Right cardiac atrium (tissue), 5 donors: ENCODE results near the gene MTA3. TPM values are rescaled to one million over a fixed set of nuclear protein-coding genes. Genes with fewer than 3 reads are reported as not detected.

Experiments
- ATAC-seq, 2 donors: fragments of 200-7000 bp; cut with Tn5 transposase; one replicate each; pipeline versions ENCODE4 v1.8.0 to v1.9.1; 2020; ENCODE audit warnings: moderate library complexity in 2 of 2, mild to moderate bottlenecking in 1 of 2
- DNase-seq, 3 donors: peaks; one replicate each; pipeline ENCODE4 v3.0.0-alpha.2; 2020
- H3K27ac ChIP-seq: one replicate; pipeline ENCODE4 v1.5.1; 2013; ENCODE audit warnings: mild to moderate bottlenecking, low read length, control low read depth, moderate library complexity
- H3K27me3 ChIP-seq: one replicate; pipeline ENCODE4 v1.6.1; 2013; ENCODE audit not compliant: control insufficient read depth, insufficient read depth
- H3K4me1 ChIP-seq: one replicate; pipeline ENCODE4 v1.6.1; 2013; ENCODE audit warnings: low read length; ENCODE audit not compliant: control insufficient read depth, insufficient read depth
- H3K4me3 ChIP-seq: one replicate; pipeline ENCODE4 v1.5.1; 2013; ENCODE audit warnings: low read length, control low read depth
- H3K9me3 ChIP-seq: one replicate; pipeline ENCODE4 v1.6.1; 2013; ENCODE audit warnings: low read length; ENCODE audit not compliant: control insufficient read depth
- WGBS: extraction: QIAGEN DNeasy Blood & Tissue Kit; methylation state at CpG from one replicate; pipeline ENCODE4 v1.1.7; 2013; 5-methylcytosine and 5-hydroxymethylcytosine counted together
- intact Hi-C, 4 donors: fragments of 100-400 bp; cut with DNase I; formaldehyde crosslinking; loops; one replicate each; pipeline versions ENCODE4 v1.11.0 to v1.14.0; 2022 to 2023
- polyA plus RNA-seq: library from polyadenylated mRNA; stranded (reverse); fragments of 200-250 nt; gene quantifications from one replicate; pipeline ENCODE4 v1.2.3, GENCODE V29; 2013
- total RNA-seq, 4 donors: library from RNA; stranded (reverse); fragmentation: NEBNext Ultra II Directional; extraction: Animal tissue kit (Norgen Biotek cat#: 25700); gene quantifications; one replicate each; pipeline ENCODE4 v1.2.1, GENCODE V29; 2021
- donor health status: healthy with polysubstance abuse.
- donor health status: DM: no; HTN: yes; CAD: no.
- donor health status: DM: no; HTN: no; CAD: no.
- donor health status: DM: no; HTN: yes; CAD: no; lungs with severe emphysema.
- donor health status: DM: yes; HTN: yes; CAD: no.

MTA3 gene
- total and polyA plus RNA-seq, 5 donors: 24.6 to 31.0 (median 27.6) TPM

DNA sequence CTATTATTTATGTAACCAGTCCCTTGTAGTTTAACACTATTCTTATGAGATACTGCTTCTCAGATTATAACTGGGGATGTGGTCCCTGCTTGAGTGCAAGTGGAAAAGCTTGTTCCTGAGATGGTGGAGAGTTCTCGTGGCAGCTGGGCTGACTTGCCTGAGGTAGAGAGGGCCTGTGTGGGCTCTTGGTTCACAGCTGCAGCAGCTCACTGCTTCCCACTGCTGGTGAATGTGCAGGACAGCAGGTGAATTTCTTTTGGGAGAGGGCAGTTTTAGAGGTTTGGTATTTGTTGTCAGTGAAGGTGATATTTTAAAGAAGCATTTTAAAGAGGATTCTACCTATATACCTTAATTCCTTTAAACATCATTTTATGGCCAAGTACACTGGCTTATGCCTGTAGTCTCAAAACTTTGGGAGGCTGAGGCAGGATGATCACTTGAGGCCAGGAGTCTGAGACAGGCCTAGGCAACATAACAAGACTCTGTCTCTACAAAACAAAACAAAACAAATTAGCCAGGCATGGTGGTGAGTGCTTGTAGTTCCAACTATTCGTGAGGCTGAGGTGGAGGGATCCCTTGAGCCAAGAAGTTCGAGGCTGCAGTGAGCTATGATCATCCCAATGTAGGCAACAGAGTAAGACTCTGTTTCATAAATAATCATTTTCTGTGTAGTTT lies 94.8 kb downstream of the MTA3 start:
- Histone ChIP-seq H3K4me3 (no peak overlapping the region), H3K27ac (no peak overlapping the region), H3K9me3 (no peaks in the 10 kb centered on the region), H3K27me3 (no peaks in the 10 kb centered on the region), H3K4me1 (no peaks in the 10 kb centered on the region)
- WGBS: 23% methylated on average over 3 of the region's 3 CpGs
- ATAC-seq (peak; percentile 83 to 88), DNase-seq (peak; percentile 44 to 77 (median 66))
- intact Hi-C loops: loop anchor here (5.0 to 10.0 kb wide), 2 partner anchors 166 to 168 kb away; partner anchors contain the start of gene KCNG3 (in 2 of the 4)

DNA sequence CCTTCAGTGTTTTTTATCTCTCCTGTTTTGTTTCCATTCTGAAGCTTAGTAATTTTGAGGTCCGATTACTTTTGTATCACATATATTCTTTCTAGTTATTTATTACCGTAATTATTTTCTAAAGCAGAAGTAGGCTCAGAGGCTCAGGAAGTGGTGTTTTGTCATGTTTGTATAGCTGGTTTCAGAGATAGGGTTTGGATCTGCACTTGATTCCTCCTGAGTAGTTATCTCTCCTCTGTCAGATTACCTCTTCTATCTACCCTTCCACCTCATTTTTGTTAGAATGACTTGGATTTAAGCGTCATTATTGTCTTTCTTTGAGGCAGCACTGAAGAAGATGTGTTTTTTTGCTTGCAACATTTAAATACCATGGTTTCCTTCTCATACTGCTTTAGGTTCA lies 95.4 kb downstream of the MTA3 start:
- ATAC-seq: peak in 1 of 2 donors; percentile 31
- H3K4me1 ChIP-seq: no peaks in the 10 kb centered on the region
- H3K27ac ChIP-seq: no peak overlapping the region
- no peak for DNase-seq
- H3K4me3 ChIP-seq: no peak overlapping the region
- 83% methylated on average over 3 of the region's 3 CpGs for WGBS
- intact Hi-C loops: loop anchor here (5.0 to 10.0 kb wide), 2 partner anchors 167 to 169 kb away; partner anchors contain the start of gene KCNG3 (in 2 of the 4)
- H3K9me3 ChIP-seq: no peaks in the 10 kb centered on the region
- H3K27me3 ChIP-seq: no peaks in the 10 kb centered on the region

DNA sequence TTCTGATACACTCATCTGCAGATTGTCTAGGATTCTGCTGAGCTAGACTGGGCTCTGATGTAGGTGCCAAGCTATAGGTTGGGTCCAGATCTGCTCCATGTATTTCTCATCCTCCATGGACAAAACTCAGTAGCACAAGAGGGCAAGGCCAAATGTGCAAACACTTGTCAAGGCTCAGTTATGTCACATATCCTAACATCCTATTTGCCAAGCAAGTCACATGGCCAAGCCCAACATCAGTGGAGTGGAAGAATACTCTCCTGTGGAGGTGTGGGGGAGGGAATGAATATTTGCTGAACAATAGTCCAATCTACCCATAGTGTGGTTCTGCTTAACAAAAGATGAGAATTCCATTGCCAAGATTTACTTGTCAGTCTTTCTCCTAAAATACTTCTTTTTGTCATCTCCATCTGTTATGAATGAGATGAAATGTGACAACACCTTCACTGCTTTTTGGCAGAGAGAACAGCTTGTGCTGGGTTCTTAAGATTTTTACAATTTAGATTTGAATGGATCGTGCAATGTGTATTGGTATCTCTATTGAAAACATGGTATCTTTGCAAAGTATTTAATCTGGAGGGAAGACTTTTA lies 105.7 kb downstream of the MTA3 start:
- ATAC-seq (no peak), DNase-seq (no peak)
- WGBS: 97% methylated on average over 1 of the region's 1 CpG
- intact Hi-C loops: no loop called here
- H3K4me3 ChIP-seq: no peak overlapping the region
- no peak overlapping the region for H3K27ac ChIP-seq
- H3K27me3 ChIP-seq: no peaks in the 10 kb centered on the region
- H3K9me3 ChIP-seq: no peaks in the 10 kb centered on the region
- no peaks in the 10 kb centered on the region for H3K4me1 ChIP-seq

DNA sequence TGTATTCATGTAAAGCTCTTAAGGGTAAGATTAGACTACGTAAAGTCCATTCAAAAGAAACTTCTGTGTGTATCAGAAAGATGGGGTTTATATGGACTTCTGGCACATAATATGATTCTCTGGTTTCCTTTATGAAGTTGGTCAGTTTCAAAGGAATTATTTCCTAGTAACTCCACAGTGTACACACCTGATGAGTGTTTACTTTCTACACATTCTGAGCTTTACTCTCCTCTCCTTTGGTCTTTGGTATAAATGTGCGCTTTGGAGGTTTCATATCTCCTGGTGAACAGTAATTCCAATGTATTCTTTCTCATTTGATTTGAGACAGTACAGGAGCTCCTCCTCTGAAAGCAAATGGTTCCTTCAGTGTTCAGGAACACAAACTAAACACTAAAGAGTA lies 107.4 kb downstream of the MTA3 start:
- intact Hi-C loops: no loop called here
- no peaks in the 10 kb centered on the region for H3K27me3 ChIP-seq
- H3K9me3 ChIP-seq: no peaks in the 10 kb centered on the region
- H3K27ac ChIP-seq: no peak overlapping the region
- H3K4me3 ChIP-seq: no peak overlapping the region
- 94% methylated on average over 2 of the region's 2 CpGs for WGBS
- no peaks in the 10 kb centered on the region for H3K4me1 ChIP-seq
- no peak for ATAC-seq
- DNase-seq: no peak

DNA sequence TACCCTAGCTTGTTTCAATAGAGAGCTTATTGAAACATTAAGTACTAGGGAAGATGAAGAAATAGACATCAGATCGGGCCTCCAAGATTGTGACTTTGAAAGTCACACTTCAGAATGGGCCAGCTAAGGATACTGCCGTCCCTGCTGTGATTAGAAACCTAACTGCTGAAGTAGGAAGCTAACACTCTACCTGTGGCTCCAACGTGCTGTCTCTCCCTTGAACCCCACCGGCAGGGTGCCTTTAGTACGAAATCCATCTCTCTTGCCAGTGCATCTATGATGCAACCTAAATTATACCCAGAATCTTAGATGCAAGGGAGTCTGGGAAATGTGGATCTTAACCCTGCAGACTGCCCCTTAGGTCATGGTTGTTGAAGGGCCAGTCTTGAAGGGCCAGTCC lies 116.9 kb downstream of the MTA3 start:
- ATAC-seq: no peak
- no peak for DNase-seq
- Histone ChIP-seq H3K27me3 (no peaks in the 10 kb centered on the region), H3K4me3 (no peak overlapping the region), H3K4me1 (no peaks in the 10 kb centered on the region), H3K9me3 (no peaks in the 10 kb centered on the region), H3K27ac (no peak overlapping the region)
- 90% methylated on average over 5 of the region's 5 CpGs for WGBS
- intact Hi-C loops: no loop called here

DNA sequence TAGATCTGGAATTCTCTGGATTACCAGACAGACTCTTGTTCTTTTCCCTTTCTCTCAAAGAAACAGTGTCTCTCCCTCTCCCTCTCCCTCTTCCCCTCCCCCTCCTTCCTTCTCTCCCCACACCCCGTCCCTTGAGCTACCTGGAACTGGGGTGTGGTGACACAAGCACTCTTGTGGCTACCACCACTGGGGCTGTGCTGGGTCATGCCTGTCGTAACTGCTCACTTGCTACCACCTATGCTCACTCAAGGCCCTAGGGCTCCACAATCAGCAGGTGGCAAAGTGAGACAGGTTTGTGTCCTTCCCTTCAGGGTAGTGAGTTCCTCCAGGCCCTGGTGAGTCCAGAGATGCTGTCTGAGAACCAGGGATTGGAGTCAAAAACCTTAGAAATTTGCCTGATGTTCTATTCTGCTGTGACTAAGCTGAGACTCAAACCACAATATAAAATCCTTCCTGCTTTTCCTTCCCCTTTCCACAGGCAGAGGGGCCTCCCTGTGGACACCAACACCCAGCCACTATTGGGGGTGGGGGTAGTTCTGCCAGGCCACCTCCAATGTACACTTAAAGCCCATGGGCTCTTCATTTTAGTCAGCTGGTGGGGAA lies 124.7 kb downstream of the MTA3 start:
- H3K4me3 ChIP-seq: no peak overlapping the region
- H3K9me3 ChIP-seq: no peaks in the 10 kb centered on the region
- H3K27me3 ChIP-seq: no peaks in the 10 kb centered on the region
- intact Hi-C loops: no loop called here
- peak in 1 of 2 donors; percentile 29 for ATAC-seq
- no peaks in the 10 kb centered on the region for H3K4me1 ChIP-seq
- H3K27ac ChIP-seq: no peak overlapping the region
- no peak for DNase-seq
- 81% methylated on average over 2 of the region's 2 CpGs for WGBS

DNA sequence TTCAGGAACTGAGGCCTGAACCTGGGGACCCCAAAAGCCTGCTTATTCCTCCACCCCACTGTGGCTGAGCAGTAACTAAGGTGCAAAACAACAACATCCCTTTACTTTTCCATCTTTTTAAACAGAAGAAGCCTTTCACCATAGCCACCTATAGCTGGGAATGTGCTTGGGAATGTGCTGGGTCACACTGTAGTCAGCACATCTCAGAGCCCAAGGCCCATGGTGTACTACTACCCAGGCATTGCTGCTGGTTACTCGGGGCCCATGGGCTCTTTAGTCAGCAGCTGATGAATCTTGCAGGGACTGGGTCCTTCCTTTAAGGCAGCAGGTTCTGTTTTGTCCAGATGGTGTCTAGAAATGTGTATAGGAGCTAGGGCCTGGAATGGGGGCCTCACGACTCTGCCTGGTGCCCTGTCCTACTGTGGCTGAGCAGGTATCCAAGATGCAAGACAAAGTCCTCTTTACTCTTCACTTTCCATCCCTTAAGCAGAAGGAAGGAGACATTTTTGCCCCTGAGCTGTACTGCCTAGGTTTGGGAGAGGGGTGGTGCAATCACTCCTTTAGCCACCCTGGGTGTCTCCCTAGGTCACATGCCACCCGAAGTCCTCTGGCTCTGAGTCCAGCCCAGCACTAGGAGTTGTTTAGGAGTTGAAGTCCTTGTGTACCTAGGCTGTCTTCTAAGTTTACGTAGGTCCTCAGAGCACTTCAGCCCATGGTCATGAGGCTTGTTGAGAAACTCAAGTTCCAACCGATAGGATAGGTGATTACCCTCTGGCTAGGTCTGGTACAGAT lies 125.5 kb downstream of the MTA3 start:
- Histone ChIP-seq H3K4me1 (no peaks in the 10 kb centered on the region), H3K9me3 (no peaks in the 10 kb centered on the region), H3K27me3 (no peaks in the 10 kb centered on the region), H3K4me3 (no peak overlapping the region), H3K27ac (no peak overlapping the region)
- DNase-seq (no peak), ATAC-seq (no peak)
- intact Hi-C loops: no loop called here
- 95% methylated on average over 5 of the region's 5 CpGs for WGBS

DNA sequence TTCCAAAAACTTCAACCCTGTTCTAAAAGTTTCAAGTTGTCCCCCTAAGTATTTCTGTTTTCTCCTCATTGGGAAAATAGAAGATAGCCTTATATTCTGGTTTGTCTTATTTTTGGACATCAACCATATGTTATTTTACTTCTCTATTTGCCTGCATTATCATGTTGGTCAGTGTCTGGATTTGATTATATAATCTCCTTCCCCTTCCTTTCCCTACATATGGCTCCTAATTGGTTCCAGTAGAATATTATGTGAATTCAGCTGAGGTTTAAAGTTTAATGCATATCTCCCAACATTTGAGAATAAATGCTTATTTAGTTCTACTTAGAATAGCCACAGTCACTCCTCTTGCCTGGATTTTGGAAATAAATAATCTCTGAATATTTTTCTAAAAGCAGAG lies 128.6 kb downstream of the MTA3 start:
- H3K4me1 ChIP-seq: no peaks in the 10 kb centered on the region
- intact Hi-C loops: no loop called here

DNA sequence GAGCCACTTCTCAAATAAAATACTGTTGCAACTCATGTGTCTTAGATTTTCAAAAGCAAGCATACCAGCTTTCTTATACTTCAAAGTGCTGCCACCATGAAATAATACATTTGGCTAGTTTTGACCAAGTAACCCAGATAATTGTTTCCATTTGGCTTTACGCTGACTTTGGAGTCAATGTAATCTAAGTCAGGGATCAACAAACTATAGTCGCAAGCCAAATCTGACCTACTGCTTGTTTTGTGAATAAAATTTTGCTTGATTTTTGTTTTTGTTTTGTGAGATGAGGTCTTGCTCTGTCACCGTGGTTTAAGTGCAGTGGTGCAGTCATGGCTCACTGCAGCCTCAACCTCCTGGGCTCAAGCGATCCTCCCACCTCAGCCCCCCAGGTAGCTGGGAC lies 130.5 kb downstream of the MTA3 start:
- Histone ChIP-seq H3K9me3 (no peaks in the 10 kb centered on the region), H3K27me3 (no peaks in the 10 kb centered on the region), H3K4me1 (no peaks in the 10 kb centered on the region), H3K4me3 (no peak overlapping the region), H3K27ac (no peak overlapping the region)
- DNase-seq (no peak), ATAC-seq (no peak)
- WGBS: 96% methylated on average over 4 of the region's 4 CpGs
- intact Hi-C loops: no loop called here

More for the DNA sequence above, 128.6 kb downstream of the MTA3 start:
- Histone ChIP-seq H3K9me3 (no peaks in the 10 kb centered on the region), H3K4me3 (no peak overlapping the region), H3K27ac (no peak overlapping the region), H3K27me3 (no peaks in the 10 kb centered on the region)
- no peak for ATAC-seq
- DNase-seq: no peak

DNA sequence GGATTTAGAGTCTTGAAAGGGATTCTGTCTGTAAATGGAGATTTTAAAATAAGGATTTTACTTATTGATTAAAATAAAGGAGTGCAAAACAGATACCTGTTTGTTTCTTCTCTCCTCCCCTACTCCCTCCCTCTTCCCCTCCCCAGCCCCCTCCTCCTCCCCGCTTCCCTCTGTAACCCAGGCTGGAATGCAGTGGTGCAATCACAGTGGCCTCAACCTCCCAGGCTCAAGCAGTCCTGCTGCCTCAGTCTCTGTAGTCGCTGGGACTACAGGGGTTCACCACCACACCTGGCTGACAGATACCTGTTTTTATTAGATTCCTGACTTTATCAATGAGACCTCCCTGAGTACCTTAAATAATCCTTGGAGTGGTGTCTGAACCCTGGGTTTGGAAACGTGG lies 138.4 kb downstream of the MTA3 start:
- WGBS: 74% methylated on average over 3 of the region's 3 CpGs
- no peak for ATAC-seq

DNA sequence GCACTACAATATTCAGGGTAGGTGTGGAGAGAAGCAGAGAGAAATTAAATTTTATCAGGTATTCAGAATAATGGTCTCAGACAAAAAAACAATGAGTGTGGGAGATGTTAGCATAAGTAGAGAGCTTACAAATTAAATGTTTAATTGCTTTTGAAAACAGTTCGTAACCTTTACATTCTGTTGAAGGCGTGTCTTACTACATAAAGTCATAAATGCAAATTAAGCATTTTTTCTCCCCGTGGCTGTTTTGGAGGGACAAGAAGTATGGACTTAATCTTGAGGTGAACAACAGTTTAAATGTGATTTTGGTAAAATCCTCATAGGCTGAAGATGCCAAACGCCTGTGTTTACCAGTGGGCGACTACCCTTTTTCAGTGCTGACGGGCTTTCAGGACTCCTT lies 139.7 kb downstream of the MTA3 start:
- Histone ChIP-seq H3K27me3 (no peaks in the 10 kb centered on the region), H3K4me3 (no peak overlapping the region), H3K27ac (no peak overlapping the region), H3K4me1 (no peaks in the 10 kb centered on the region), H3K9me3 (no peaks in the 10 kb centered on the region)
- DNase-seq (no peak), ATAC-seq (no peak)
- 96% methylated on average over 6 of the region's 6 CpGs for WGBS
- intact Hi-C loops: no loop called here

More for the DNA sequence above, 138.4 kb downstream of the MTA3 start:
- H3K4me3 ChIP-seq: no peak overlapping the region
- no peaks in the 10 kb centered on the region for H3K27me3 ChIP-seq
- no peaks in the 10 kb centered on the region for H3K4me1 ChIP-seq
- DNase-seq: no peak
- intact Hi-C loops: no loop called here
- no peaks in the 10 kb centered on the region for H3K9me3 ChIP-seq
- no peak overlapping the region for H3K27ac ChIP-seq
